Measurements from ENCODE around the gene ARFGEF3. TPM values are rescaled to one million over a fixed set of nuclear protein-coding genes. Genes with fewer than 3 reads are reported as not detected.
"Not testable (repeated sequence)": the region's sequence is repeated elsewhere in the genome, so short reads cannot be mapped to it uniquely, and the experiment has no call there.

Gene ARFGEF3
- total RNA-seq, 1 donor from 2014 or later = 2.6 TPM

DNA sequence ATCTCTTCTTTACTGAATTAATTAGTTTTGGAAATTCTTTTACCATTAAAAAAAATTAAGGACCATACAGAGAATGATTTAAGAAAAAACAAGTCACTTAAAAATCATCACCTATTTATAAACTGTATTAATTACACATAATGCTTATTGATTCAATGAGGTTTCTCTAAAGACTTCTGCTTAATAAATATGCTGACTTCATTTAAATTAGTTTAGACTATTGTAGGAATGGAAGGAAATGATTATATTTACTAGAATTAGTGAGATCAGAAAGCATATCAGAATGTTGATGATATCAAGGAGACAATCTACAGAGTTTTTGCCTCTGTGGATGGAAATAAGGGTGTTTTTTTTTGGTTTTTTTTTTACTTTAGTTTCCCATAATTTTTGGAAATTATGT lies 181.4 kb downstream of the ARFGEF3 start:
- no peak for DNase-seq (ENCODE audit: low spot score)

DNA sequence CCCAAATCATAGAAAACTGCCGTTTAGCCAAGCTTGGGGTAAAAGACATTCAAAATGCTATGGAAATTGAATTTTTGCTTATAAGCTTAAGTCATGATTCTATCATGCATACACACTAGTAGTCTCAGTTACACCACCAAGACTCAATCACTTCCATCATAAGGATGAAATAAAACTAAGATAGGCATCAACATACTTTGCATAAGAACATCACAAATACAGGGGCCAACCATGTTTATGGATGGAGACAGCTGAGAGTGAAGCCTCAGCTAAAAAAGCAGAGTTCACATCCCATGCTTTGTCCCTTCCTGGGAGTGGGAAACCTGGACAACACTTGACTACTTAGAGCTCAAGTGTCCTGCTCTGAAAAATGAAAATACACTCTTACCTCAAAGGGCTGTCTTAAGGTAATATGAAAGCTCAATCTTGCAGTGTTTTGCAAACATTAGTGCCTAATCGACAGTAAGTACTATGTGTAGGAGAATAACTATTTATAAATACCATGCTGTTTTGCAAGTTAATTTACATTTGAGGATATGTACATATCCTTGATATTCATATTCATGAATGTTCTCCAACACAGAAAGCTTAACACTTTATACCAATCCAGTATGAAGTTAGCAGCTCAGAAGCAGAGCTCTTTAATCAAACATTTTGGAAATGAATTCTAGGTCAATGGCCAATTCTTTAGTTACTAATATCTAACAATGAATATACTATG lies 184.0 kb downstream of the ARFGEF3 start:
- DNase-seq (ENCODE audit: low spot score) = no peak

DNA sequence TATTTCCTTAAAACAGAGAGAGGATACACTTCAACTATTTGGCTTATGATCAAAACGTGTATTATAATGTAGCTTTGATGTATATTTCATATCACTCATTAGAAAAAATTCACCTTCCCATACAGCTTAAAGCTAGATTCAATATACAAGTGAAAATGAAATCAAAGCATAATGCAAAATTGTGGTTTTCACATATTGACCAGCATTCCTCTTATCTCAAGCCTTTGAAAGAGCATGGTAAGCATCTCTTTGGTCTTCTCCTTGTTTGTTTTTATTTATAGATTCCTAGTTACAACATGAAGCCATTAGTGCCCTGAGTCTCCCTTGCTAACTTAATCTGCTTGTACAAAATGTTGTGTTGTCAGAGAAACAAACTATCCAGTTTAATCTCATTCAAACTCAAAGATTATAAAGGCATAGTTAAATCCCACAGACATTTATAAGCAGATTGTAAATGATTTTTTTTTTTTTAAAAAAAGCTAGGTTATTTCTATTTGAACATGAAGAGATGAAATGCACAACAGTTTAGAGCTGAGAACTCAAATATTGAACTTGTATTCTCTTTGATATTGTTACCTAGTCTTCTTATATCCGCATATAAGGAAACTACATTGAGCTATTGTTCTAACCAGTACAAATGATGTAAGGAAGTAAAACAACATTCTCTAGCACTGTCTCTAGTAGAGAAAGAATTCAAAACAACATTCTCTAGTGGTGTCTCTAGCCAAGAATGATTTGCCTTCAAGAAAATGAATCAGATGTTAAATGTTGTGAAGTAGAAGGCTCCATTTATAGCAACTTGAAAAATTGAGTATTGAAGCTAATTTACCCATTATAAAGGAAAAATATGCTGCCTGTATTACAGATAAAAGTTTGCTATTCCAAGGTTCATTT lies 184.8 kb downstream of the ARFGEF3 start:
- DNase-seq (ENCODE audit: low spot score) = no peak

DNA sequence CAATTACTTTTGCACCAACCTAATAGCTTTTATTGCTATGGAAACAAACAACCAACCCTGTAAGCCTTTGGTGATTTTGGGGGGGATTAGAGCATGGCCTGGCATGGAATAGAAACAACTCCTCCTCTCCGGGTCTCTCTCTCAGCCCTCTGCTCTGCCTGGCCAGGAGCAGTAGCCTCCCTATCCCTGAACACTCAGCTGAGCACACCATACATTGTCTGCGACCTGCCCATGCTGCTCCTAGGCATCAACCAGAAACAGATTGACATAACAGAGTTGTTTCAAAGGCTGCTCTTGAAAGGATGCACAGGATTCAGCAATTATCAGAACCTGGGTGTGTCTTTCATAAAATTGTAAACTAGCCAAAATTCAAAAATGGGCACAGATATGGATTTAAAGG lies 186.1 kb downstream of the ARFGEF3 start:
- DNase-seq (ENCODE audit: low spot score) = no peak

DNA sequence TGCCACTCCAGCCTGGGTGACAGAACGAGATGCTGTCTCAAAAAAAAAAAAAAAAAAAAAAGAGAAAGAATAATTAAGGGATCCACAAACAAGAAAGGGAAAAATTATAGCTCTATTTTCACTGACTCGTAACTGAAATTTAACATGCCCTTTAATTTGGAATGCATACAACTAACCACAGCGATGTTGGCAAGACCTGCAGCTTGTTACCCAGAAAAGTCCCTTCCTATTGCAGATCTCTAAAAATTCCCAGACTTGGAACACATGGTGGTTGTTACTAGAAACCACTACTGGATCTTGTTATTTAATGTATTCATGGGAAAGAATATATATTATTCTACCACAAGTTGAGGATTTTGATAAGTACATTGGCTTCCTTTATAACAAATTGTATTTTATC lies 188.2 kb downstream of the ARFGEF3 start:
- DNase-seq (ENCODE audit: low spot score) = no peak

DNA sequence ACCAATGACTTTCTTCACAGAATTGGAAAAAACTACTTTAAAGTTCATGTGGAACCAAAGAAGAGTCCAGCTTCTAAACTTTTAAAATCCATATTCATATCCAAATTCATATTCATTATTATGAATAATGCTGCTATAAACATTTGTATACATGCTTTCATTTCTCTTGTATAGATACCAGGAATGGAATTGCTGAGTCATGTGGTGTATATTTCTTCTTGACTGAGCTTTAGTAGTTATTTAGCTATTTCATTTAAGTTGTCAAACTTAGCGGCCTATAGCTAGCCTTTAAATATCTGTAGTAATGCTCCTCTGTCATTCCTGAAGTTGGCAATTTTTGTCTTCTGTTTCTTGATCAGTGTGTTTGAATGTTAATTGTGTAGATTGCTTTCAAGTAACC lies 196.2 kb downstream of the ARFGEF3 start:
- DNase-seq (ENCODE audit: low spot score) = no peak

DNA sequence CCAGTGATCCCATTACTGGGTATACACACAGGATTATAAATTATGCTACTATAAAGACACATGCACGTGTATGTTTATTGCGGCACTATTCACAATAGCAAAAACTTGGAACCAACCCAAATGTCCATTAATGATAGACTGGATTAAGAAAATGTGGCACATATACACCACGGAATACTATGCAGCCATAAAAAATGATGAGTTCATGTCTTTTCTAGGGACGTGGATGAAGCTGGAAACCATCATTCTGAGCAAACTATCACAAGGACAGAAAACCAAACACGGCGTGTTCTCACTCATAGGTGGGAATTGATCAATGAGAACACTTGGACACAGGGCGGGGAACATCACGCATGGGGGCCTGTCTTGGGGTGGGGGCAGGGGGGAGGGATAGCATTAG lies 206.9 kb downstream of the ARFGEF3 start:
- DNase-seq (ENCODE audit: low spot score) = not testable (repeated sequence)

DNA sequence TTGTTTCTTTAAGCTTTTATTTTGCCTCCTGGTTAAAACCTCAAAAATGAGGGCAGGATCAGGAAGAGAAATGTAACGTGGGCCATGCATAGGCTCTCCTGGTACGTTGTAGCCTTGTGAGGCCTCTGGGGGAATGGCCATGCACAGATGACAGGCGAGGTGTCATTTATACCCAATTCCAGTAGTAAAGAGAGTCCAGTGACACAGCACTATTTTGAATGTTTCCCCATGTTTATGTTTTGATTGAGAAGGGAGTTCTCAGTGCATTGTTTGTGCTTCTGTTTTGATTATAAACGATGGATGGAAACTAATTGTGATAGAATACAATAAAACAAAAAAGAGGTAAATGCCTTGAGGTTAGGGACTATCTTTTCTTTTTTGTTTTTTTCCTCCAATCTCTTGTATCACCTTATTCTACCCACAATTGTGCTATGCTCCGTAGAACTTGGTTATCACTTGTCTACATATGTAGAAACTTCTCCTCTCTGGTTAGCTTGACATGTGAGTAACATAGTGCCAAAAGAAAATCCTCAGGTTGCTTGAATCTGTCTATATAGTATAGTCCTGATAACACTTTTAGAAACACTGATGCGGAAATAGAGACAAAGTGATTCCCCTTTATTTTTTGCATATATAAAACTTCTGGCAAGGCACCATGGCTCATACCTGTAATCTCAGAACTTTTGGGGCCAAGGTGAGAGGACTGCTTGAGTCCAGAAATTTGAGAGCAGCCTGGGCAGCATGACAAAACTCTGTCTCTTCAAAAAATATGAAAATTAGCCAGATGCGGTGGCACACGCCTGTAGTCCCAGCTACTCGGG lies 209.1 kb downstream of the ARFGEF3 start:
- DNase-seq (ENCODE audit: low spot score) = no peak

DNA sequence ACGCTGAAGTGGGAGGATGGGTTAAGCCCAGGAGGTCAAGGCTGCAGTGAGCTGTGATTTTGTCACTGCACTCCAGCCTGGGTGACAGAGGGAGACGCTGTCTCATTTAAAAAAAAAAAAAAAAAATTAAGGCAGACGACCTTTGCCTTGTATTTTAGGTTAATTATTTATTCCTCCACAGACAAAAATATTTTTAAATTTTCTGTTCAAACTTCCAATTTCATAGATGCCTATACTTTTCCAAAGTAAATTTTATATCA lies 209.6 kb downstream of the ARFGEF3 start:
- DNase-seq (ENCODE audit: low spot score) = no peak

DNA sequence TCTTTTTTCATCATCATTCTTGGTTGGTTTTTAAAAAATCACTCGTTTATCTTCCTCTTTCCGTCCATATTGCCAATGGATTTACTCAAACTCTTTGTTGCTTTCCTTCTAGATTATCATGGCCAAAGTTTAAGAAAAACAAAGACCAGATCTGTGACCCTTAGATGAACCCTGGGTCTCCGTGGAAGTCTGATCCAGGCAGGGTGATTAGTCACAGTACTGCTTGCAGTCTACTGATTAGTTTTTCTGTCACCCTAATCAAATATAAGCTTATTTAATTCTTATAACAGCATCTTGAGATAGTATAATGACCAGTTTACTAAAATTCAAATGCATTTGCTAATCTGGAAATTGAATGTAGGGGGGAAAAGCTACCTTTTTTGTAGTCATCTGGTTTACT lies 210.0 kb downstream of the ARFGEF3 start:
- DNase-seq (ENCODE audit: low spot score) = no peak

DNA sequence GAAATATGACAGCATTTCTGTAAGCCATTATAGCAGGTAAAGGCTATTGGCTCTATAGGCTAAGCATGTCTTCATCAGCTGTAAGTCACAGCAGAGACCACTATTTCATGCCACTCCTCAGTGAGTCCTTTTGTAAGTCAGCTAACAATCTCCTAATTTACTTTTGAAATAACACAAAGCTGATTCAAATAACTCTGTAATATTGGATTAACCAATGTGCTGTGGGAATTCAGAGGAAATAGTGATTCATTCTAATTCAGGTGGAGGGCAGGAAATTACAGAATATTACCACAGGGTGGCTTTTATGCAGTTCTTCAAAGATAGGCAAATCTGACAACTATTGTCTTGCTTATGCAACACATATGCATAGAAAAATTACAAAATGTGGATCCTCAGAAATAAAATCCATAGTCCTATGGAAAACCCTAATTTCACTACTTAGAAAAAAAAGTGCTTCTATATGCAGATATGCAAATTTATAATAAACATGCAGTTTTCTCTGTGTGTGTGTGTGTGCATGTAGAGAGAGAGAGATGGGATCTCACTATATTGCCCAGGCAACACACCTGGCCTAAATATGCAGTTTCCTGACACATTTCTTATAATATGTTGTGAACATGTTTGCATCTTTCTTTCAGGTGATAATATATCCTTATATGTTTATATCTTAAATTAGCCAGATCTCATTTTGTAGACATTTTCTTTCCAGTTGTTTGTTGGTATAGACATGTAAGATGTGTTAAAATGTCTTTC lies 211.1 kb downstream of the ARFGEF3 start:
- no peak for DNase-seq (ENCODE audit: low spot score)

DNA sequence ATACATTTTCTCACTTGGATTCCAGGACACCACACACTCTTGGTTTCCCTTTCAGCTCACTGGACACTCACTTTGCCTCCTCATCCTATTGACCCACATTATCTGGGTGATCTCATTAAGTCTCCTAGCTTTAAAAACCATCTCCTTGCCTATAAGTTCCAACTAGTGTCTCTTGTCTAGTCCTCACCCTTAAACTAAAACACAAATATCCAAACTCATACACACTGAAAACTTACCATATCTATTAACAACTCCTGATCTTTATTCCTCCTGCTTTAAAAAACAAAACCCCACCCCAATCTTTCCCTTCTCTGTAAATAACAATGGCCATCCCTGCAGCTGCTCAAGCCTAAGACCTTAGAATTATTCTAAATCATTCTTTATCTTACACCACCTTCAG lies 212.5 kb downstream of the ARFGEF3 start:
- DNase-seq (ENCODE audit: low spot score) = no peak

DNA sequence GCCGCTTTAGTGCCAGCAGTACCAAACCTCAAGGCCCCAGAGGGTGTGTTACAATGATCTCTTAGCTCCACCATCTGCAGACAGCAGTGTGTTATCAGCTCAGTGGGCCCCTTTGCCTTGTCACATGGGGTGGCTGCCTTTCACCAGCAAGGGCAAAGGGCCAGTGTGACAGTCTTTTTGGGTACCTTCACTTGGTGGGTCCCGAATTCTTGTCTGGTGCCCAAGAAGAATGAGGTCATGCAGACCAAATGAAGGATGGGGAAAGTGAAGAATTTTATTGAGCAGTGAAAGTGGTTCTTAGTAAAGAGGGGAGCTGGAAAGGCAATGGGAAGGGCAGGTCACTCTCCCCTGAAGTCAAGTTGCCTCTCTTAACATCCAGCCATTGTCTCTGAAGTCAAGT lies 213.1 kb downstream of the ARFGEF3 start:
- no peak for DNase-seq (ENCODE audit: low spot score)

DNA sequence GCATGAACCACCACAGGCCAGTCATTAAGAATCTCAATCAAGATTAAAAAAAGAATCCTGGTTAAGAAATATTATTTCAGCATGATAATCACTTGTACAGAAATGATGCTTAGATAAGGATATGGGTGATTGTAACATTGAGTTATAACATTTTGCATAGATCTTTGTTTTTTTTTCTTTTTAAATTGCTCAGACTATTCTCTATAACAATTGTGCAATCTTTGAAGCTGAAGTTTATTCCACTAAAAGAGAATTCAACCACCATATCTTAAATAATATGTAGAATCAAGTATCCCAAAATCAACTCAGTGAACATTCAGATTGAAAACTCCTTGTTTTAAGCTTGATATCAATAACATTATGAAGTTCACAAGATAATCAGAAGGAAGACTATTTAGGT lies 215.3 kb downstream of the ARFGEF3 start:
- no peak for DNase-seq (ENCODE audit: low spot score)

DNA sequence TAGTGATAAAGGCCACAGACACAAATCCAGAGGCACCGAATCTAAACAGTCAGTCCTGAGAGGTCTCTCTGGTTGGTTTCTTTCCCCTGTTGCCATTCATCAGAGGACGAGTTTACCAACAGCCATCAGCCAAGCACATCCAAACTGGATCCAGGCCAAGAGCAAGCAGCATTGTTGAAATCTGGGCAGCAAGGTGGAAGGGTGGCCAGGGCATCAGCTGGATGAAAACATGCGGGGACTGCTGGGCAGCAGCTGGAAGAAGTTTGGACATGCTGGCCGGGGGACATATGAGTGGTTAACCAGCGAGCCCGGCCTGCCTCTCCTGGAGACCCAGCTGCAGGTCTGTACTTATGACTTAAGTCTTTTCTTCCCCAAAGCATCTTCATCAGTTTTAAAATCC lies 216.1 kb downstream of the ARFGEF3 start, which contains the start of gene SMIM28:
Gene SMIM28 (plus strand): TSS at position 62 of the 400 bp plus-strand sequence. CDS start 168 bp downstream, at position 230.
- DNase-seq (ENCODE audit: low spot score) = no peak

DNA sequence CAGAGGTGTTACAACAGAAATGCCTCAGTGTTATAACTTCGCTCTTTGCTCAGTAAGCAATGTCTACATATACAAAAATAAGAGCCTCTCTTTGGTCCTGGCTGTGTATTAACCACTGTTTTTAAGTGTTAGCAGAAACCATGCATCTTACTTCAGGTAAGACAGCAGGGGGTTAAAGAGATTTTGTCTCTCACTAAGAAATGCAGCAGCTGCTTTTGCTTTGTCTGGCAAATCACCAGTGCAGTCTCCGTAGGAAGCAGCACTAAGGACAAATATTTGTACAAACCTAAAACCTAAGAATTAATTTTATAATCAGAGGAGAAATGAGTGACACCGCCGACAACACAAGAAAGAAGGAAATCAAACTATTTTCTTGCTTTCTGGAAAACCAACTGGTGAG lies 216.7 kb downstream of the ARFGEF3 start:
- no peak for DNase-seq (ENCODE audit: low spot score)

DNA sequence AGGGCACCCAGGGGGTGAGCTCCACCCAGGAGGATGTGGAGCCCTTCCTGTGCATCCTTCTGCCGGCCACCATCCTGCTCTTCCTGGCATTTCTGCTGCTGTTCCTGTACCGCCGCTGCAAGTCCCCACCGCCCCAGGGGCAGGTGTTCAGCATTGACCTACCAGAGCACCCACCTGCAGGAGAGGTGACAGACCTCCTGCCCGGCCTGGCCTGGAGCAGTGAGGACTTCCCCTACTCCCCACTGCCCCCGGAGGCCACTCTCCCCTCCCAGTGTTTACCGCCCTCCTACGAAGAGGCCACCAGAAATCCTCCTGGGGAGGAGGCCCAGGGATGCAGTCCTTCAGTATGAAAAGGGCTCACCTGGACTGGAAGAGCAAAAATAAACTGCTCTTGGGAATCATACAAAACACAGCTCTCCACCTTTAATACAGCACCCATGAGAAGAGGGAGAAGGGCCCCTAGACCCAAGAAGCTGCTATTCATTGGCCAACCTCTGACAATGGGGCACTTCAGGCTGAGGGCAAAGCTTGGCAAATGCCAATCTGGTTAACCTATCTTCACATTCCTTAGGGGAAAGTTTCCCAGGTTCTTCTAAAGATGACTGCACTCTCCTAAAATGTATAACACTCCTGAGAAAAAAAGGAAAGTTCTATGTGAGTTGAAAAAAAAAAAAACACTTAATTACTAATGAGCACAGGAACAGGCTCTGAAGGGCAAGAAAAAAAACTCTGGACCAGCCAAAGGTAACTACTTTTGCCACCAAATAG lies 220.9 kb downstream of the ARFGEF3 start:
- DNase-seq (ENCODE audit: low spot score) = no peak

DNA sequence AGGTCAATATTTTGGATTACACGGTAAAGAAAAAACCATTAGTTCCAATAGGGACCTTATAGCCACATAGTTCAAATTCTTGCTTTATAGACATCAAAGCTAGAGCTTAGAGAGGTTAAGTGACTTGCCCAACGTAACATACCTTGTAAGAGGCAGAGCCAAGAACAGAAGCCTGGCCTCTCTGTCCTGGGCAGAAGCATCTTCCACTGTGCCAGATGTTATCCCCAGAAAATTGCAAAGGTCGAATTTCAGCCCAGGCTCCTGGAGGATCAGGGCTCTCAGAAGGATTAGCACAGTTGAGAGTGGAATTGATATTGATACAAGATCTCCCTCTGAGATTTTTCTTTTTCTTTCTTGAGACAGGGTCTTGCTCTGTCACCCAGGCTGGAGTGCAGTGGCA lies 222.0 kb downstream of the ARFGEF3 start:
- DNase-seq (ENCODE audit: low spot score) = no peak

DNA sequence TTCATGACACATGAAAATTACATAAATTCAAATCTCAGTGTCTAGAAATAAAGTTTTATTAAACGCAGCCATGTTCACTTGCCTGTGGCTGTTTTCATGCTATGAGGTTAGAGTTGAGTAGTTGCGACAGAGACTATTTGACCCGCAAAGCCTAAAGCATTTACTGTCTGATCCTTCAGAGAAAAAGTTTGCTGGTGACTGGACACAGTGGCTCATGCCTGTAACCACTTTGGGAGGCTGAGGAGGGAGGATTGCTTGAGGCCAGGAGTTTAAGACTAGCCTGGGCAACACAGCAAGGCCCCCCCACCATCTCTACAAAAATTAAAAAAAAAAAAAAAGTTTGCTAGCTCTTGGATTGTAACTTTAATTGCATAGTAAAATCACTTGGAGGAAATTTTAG lies 225.2 kb downstream of the ARFGEF3 start:
- DNase-seq (ENCODE audit: low spot score) = no peak

DNA sequence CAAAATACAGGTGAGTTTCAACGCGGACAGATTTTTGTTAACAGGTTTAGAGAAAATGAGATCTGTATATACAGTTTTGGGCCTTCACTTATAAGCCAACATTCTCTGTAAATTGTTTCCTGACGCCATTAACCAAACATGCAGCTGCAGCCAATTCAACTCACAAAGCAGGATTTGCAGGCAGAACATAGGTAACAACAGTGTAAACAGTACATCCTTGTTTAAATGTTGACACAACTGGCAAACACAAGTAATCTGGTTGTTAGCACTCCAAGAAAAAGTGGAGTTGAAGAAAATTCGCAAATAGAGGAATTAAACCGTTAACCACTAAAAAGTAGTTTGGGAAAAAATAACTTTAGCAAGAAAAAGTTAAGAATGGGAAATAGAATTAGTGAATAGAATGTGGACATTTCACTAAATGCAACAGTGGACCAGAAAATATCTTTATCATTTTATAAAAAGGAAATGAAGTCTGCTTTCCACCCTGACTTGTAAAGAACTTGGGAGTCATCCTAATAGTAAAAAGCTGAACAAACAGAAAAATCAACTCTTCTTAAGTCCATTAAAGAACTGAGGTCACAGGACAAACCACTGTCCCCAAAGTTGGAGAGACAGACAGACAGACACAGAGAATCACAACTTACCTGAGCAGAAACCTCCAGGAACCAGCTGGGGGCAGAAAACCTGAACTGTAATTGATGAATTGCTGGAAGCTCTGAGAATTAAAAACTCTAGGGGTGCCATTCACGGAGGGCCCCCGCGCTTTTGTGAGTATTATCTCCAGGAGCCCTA lies 226.0 kb downstream of the ARFGEF3 start:
- no peak for DNase-seq (ENCODE audit: low spot score)
